Fibroblast of lung (primary cell): ENCODE data around the gene FAM107B.

ENCODE experiments used
- CTCF ChIP-seq, 2 donors: IDR thresholded peaks in 1 of 2; conservative IDR thresholded peaks in 1 of 2; 1 replicate in 1 of 2; 2 replicates in 1 of 2; pipeline ENCODE4 v1.5.1; 2011 to 2012; ENCODE audit warnings: low read length in 2 of 2, control low read depth in 1 of 2, inconsistent platforms in 1 of 2, low read depth in 1 of 2, mild to moderate bottlenecking in 1 of 2
- EZH2 ChIP-seq: IDR thresholded peaks from 2 replicates; pipeline ENCODE4 v1.5.1; 2012; ENCODE audit warnings: low read length, control low read depth, mild to moderate bottlenecking; ENCODE audit errors: missing control alignments

GRCh38 chr10:14717552-14717951, 57.1 kb downstream of the FAM107B start:
- TF ChIP-seq EZH2 = no peak
- no peak for TF ChIP-seq CTCF (conservative IDR thresholded peaks at IDR 0.05 in 1 of 2, IDR thresholded peaks at IDR 0.05 in 1 of 2; ENCODE audit: low read depth in 1 of 2, low read length in 2 of 2)
